Bronchial epithelial cell (primary cell): ENCODE measurements around the gene DLG1. TPM values are rescaled to one million over a fixed set of nuclear protein-coding genes. Genes with fewer than 3 reads are reported as not detected.

Experiments
- DNase-seq: peaks from one replicate; pipeline ENCODE4 v3.0.0-alpha.2; 2010; ENCODE audit warnings: low read depth
- FAIRE-seq: peaks from 2 replicates; lab custom pipeline; 2011; peaks lifted over from hg19 to GRCh38; lab: Jason Lieb, UNC
- H3K27me3 ChIP-seq: 2 replicates; pipeline ENCODE4 v1.5.1; 2011; ENCODE audit warnings: low read length; ENCODE audit not compliant: control insufficient read depth, insufficient read depth
- H3K36me3 ChIP-seq: 2 replicates; pipeline ENCODE4 v1.5.1; 2011; ENCODE audit warnings: low read length; ENCODE audit not compliant: control insufficient read depth, insufficient read depth
- H3K4me3 ChIP-seq: 2 replicates; pipeline ENCODE4 v1.5.1; 2011; ENCODE audit warnings: mild to moderate bottlenecking, low read depth, low read length, control low read depth
- total RNA-seq: library from RNA; depleted of rRNA; stranded (reverse); fragments of >200 nt; gene quantifications from 2 replicates; pipeline ENCODE4 v1.2.1, GENCODE V29; 2014
- TF ChIP-seq, protein P1 (sequence below): IDR thresholded peaks from 2 replicates; pipeline ENCODE4 v1.5.1; 2011; ENCODE audit warnings: mild to moderate bottlenecking, moderate library complexity, low read length, control low read depth, inconsistent platforms; ENCODE audit not compliant: insufficient read depth, severe bottlenecking

The DLG1 gene
- total RNA-seq, 1 donor from 2014 or later: 66.6 TPM

DNA sequence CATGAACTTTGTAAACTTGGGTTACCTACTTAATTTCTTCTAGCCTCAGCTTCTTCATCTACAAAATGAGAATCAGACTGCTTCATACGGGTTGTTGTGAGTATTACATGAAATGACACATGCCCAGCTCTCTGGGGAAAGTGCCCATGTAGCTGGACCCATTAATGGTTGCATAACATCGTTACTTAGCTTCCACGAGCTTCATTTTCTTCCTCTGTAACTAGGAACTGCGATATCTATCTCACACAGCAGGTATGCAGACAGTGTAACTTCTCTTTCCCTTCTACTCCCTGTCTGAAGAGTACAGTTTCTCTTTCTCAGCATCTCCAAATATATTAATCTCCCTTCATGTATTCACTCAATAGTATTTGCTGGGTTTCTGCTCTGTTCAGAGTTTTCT lies 37.9 kb upstream of the DLG1 start:
- TF ChIP-seq, protein P1, sequence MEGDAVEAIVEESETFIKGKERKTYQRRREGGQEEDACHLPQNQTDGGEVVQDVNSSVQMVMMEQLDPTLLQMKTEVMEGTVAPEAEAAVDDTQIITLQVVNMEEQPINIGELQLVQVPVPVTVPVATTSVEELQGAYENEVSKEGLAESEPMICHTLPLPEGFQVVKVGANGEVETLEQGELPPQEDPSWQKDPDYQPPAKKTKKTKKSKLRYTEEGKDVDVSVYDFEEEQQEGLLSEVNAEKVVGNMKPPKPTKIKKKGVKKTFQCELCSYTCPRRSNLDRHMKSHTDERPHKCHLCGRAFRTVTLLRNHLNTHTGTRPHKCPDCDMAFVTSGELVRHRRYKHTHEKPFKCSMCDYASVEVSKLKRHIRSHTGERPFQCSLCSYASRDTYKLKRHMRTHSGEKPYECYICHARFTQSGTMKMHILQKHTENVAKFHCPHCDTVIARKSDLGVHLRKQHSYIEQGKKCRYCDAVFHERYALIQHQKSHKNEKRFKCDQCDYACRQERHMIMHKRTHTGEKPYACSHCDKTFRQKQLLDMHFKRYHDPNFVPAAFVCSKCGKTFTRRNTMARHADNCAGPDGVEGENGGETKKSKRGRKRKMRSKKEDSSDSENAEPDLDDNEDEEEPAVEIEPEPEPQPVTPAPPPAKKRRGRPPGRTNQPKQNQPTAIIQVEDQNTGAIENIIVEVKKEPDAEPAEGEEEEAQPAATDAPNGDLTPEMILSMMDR: no peak
- H3K27me3 ChIP-seq: no peaks in the 10 kb centered on the region
- no peaks in the 10 kb centered on the region for H3K36me3 ChIP-seq
- FAIRE-seq: no peak
- DNase-seq: no peak
- no peak overlapping the region for H3K4me3 ChIP-seq

DNA sequence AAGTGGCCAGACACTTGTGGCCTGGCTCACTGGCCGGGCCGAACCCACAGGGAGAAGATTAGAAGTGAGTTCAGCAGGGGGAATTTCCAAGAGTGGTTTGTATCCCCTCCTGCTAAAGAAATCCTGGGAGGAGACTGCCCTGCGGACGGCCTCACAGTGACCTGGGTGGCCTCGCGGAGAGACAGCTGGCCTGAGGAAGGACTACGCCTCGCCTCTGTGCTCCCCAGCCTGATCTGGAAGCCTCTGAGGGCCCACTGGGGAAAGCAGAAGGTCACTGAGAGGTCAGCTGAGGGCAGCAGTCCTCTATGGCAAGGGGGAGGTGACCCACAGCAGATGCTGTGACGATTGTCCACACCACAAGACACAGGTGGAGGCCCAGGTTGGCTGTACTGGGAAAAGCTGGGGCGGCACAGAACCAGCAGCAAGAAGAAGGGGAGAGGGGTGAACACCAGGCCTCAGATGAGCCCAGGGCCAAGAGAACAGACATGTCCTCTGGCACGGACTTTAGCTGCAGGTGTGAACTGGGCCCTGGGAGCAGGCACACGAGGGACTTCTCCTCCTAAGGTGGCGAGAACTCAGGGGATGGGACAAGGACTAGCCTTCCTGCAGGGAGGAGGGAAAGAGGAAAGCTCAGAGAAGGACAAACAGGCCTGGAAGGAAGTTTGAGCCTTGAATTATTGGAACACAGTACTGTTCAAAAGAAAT lies 37.2 kb upstream of the DLG1 start:
- FAIRE-seq (no peak), DNase-seq (no peak)
- TF ChIP-seq, protein P1: no peak
- H3K27me3 ChIP-seq: no peaks in the 10 kb centered on the region
- no peak overlapping the region for H3K4me3 ChIP-seq
- H3K36me3 ChIP-seq: no peaks in the 10 kb centered on the region

DNA sequence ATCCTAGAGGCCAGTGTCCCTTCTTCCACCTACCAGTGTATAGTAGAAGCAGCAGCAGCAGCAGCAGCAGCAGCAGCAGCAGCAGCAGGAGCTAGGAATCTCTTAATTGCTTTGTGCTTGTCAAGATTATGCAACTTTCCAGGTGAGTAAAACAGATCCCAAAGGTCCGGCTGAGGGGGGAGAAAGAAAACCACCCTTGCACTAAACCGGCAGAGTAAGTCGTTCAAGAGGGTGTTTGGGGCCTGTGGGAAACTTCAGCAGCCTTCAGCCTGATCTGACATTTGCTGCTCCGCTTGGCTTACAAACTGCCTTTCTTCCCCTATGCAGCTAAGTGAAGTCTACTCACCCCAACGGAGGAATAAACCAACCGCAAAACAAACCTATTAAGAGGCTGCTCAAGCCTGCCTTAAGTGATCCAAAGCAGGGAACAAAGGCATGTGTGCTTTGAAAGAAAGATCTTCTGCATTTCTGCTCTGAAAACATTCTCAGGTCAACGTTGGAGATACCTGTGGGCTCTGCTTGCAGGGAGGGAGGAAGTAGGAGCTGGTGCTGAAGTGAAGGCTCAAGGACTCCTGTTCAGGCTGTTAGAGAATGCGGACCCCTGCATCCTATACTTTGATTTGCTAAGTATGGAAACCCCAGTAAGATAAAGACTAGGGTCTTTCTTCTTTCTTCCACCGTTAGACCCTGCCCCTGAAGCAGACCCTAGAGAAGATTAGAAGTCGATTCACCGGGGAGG lies 35.7 kb upstream of the DLG1 start:
- Histone ChIP-seq H3K36me3 (no peaks in the 10 kb centered on the region), H3K4me3 (no peak overlapping the region), H3K27me3 (no peaks in the 10 kb centered on the region)
- TF ChIP-seq, protein P1: no peak
- no peak for FAIRE-seq
- DNase-seq: peak; percentile 49

DNA sequence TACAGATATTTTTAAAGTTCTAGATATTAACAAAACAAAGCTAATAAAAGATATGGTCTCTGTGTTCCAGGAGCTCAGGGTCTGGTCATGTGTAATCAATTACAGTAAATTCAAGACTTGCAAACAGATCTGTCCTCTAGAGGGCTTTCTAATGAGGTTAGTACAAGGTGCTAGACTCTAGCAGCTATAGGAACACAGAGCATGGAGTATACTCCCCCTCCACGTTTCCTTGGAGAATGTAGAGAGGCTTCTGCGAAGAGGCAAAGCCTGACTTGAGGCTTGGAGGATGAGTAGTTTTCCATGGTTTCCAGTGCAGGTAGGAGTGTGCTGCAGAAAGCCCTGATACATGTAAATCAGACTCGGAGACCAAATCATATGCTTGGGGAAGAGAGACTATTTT lies 32.7 kb upstream of the DLG1 start:
- no peaks in the 10 kb centered on the region for H3K27me3 ChIP-seq
- no peak overlapping the region for H3K4me3 ChIP-seq
- TF ChIP-seq, protein P1: peak; percentile 12
- DNase-seq (peak; percentile 31), FAIRE-seq (no peak)
- H3K36me3 ChIP-seq: no peaks in the 10 kb centered on the region

DNA sequence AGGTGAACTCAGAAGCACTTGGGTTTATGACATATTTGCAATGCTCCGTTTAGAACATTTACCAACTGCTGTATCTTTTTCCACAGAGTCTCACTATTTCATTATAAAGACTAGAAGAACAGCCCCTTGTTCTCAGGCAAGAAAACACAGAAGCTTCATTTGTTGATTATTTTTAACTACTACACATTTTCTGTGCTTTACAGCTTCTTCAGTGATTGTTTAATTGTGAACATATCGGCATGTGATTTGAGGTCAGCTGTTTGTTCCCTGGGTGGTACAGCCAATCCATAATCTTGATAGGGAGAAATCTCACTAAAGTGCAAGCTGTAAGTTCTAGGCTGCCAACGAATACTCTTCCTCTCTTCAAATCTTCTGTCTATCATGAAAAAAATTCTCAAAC lies 31.0 kb upstream of the DLG1 start:
- no peak for FAIRE-seq
- no peak for DNase-seq
- TF ChIP-seq, protein P1: no peak
- Histone ChIP-seq H3K36me3 (no peaks in the 10 kb centered on the region), H3K27me3 (no peaks in the 10 kb centered on the region), H3K4me3 (no peak overlapping the region)
